GM13977 (cell line): Measurements from ENCODE around the gene CRHR1.

Source experiments
- DNase-seq: peaks from one replicate; pipeline ENCODE4 v3.0.0; 2012; ENCODE audit warnings: low spot score
- in situ Hi-C: fragments of 300-500 bp; cut with MboI; formaldehyde crosslinking; loops from one replicate; pipeline ENCODE4 v1.12.0; 2022; ENCODE audit warnings: low sequenced_read_pairs, low pct_unique_long_range_greater_than_20kb, mixed read lengths, inconsistent platforms; ENCODE audit not compliant: unreplicated experiment
- TF ChIP-seq, protein P1 (sequence below): IDR thresholded peaks from 2 replicates; pipeline ENCODE4 v1.5.1; 2012; ENCODE audit warnings: mild to moderate bottlenecking, control low read depth; ENCODE audit not compliant: insufficient read depth; ENCODE audit errors: extremely low read depth, missing control alignments

CRHR1 gene

DNA sequence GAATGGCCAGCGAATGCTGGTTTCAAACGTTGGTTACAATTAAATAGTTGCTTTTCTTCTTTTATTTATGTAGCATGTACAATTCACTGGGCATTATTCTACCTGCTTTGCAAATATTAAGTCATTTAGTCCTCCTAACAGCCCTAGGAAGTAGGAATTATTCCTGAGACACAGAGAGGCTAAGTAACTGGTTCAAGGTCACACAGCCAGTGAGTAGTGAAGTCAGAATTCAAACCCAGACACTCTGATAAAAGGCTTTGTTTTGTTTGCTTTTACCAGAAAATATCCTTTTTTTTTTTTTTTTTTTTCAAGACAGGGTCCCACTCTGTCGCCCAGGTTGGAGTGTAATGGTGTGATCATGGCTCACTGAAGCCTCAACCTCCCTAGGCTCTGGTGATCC, 2.2 kb downstream of the CRHR1 start:
- DNase-seq, result no peak
- TF ChIP-seq, protein P1, sequence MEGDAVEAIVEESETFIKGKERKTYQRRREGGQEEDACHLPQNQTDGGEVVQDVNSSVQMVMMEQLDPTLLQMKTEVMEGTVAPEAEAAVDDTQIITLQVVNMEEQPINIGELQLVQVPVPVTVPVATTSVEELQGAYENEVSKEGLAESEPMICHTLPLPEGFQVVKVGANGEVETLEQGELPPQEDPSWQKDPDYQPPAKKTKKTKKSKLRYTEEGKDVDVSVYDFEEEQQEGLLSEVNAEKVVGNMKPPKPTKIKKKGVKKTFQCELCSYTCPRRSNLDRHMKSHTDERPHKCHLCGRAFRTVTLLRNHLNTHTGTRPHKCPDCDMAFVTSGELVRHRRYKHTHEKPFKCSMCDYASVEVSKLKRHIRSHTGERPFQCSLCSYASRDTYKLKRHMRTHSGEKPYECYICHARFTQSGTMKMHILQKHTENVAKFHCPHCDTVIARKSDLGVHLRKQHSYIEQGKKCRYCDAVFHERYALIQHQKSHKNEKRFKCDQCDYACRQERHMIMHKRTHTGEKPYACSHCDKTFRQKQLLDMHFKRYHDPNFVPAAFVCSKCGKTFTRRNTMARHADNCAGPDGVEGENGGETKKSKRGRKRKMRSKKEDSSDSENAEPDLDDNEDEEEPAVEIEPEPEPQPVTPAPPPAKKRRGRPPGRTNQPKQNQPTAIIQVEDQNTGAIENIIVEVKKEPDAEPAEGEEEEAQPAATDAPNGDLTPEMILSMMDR, result no peak

DNA sequence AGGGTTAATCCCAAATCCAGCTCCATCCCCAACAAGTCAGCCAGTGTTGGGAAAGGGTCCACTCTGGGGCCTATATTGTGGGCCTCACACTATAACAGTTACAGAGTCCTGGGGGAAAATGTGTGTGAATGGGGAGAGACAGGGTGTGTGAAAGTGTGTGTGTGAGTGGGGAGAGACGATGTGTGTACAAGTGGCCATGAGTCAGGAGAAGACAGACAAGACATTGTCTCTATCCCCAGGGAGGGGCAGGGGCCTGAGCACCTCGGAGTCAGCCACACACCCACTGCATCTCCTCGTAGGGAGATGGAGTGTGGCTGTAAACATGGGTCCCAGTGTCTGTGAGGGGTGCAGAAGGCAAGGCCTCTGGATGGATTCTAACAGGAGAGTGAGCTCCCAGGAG, 2.9 kb downstream of the CRHR1 start:
- in situ Hi-C loops, result no loop called here
- TF ChIP-seq, protein P1, result no peak
- no peak for DNase-seq

More for the DNA sequence above, 2.2 kb downstream of the CRHR1 start:
- in situ Hi-C loops, result no loop called here

- in situ Hi-C loops, result no loop called here
- TF ChIP-seq, protein P1, result no peak
Observed at GRCh38 chr17:45787656-45788055, 3.5 kb downstream of the CRHR1 start.

GRCh38 chr17:45788057-45788456, 3.9 kb downstream of the CRHR1 start:
- in situ Hi-C loops, result no loop called here
- no peak for DNase-seq
- TF ChIP-seq, protein P1, result no peak

More at GRCh38 chr17:45787656-45788055, 3.5 kb downstream of the CRHR1 start:
- DNase-seq, result no peak

DNA sequence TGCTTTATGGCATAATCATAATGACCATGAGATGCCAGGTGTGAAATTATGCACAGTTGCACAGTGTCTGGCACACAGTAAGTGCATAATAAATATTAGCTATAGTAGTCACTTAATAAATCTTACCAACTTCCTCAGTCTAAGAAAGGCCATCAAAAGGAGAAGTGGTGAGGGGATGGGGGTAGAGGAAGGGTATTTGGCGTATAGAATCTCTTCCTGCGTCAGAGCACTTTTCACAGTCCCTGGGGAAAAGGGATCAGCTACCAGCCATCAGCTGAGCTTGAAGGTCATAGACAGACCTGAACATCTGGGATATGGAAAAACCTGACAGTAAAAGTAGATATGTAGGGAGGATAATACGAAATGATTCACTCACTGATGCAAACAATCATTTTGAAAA, 5.8 kb downstream of the CRHR1 start:
- in situ Hi-C loops, result no loop called here
- DNase-seq, result no peak
- TF ChIP-seq, protein P1, result no peak

DNA sequence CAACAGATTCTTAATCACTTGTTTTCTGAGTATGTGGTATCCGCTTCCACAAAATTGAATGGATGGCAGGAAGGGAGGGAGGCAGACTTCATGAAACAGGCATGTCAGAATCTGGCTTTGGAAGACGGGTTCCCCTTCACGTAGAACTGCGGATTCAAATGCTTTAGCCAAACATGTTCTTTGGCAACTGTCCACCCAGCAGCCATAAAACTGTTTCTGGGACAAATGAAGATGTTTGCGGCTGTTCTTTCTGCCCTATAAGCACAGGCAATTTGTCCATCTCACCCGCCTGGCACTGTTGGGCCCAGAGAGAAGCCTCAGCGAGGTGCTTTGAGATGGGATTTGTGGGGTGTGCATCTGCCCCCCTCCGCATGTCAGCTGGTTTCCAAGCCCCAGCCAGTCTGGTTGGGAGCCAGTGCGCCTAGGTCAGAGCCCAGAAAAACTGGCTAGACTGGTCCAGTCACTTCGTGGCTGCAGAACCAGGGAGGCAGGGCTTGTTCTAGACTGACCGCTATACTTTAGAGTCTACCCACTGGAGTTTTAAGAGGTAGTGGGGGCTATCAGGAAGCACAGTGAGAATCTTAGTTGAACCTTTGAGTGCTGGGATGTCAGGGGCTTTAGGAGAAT, 6.3 kb downstream of the CRHR1 start:
- TF ChIP-seq, protein P1, result no peak
- no peak for DNase-seq
- in situ Hi-C loops, result no loop called here
